ENCODE results near the gene ZNF574. TPM values are rescaled to one million over a fixed set of nuclear protein-coding genes. Genes with fewer than 3 reads are reported as not detected.

The ZNF574 gene
- total RNA-seq, 1 experiment from 2014 or later: 24.6 TPM

GRCh38 chr19:42129399-42130253, 53.7 kb downstream of the ZNF574 start:
- RAD21 ChIA-PET (ENCODE audit: low non-redundant PET in 1 of 2, low total read pairs in 2 of 2, uncharacterized antibody in 2 of 2, unreplicated experiment in 2 of 2): no interaction called here
- Histone ChIP-seq H3K9ac (ENCODE audit: low read length) (no peak overlapping the region), H3K27me3 (ENCODE audit: insufficient read depth, low read length) (no peaks in the 10 kb centered on the region), H3K27ac (ENCODE audit: low read depth, low read length) (no peak overlapping the region), H3K4me3 (replicated peaks in 1 of 2; ENCODE audit: low read depth in 1 of 2, low read length in 2 of 2) (no peak overlapping the region), H3K79me2 (ENCODE audit: insufficient read depth, low read length) (no peaks in the 10 kb centered on the region), H2AFZ (ENCODE audit: low read depth, low read length, poor library complexity, severe bottlenecking) (no peak overlapping the region), H3K4me2 (ENCODE audit: low read length) (no peak overlapping the region), H3K36me3 (ENCODE audit: control insufficient read depth in 1 of 2, insufficient read depth in 2 of 2, low read length in 2 of 2) (no peaks in the 10 kb centered on the region), H4K20me1 (ENCODE audit: insufficient read depth) (no peaks in the 10 kb centered on the region), H3K9me2 (ENCODE audit: insufficient read depth) (no peaks in the 10 kb centered on the region), H3K9me3 (ENCODE audit: control insufficient read depth in 1 of 2, insufficient read depth in 1 of 2, low read depth in 1 of 2, low read length in 2 of 2) (no peaks in the 10 kb centered on the region), H3K4me1 (ENCODE audit: control insufficient read depth in 1 of 2, insufficient read depth in 2 of 2, low read length in 2 of 2) (peaks cover 2 to 9% of the 10 kb centered on the region in 2 experiments; a peak in 2 of 4 replicates)
- BruUV-seq (replicated peaks): no TSS peak
- ATAC-seq (no peak), DNase-seq (ENCODE audit: low read depth, low spot score) (no peak)
- intact Hi-C loops (cut with micrococcal nuclease): no loop called here
- CTCF ChIA-PET: no interaction called here
- POLR2A ChIA-PET: no interaction called here
- TF ChIP-seq ZBTB33 (IDR thresholded peaks at IDR 0.05; ENCODE audit: extremely low read depth, insufficient replicate concordance, low read length) (no peak), RAD21 (IDR thresholded peaks at IDR 0.05; ENCODE audit: low read depth) (no peak)

GRCh38 chr19:42130254-42130573, 54.2 kb downstream of the ZNF574 start:
- POLR2A ChIA-PET: no interaction called here
- no peaks in the 10 kb centered on the region for H3K9me3 ChIP-seq (ENCODE audit: control insufficient read depth in 1 of 2, insufficient read depth in 1 of 2, low read depth in 1 of 2, low read length in 2 of 2)
- H3K79me2 ChIP-seq (ENCODE audit: insufficient read depth, low read length): no peaks in the 10 kb centered on the region
- no peak overlapping the region for H3K4me3 ChIP-seq (replicated peaks in 1 of 2; ENCODE audit: low read depth in 1 of 2, low read length in 2 of 2)
- CTCF ChIA-PET: no interaction called here
- RAD21 ChIA-PET (ENCODE audit: low non-redundant PET in 1 of 2, low total read pairs in 2 of 2, uncharacterized antibody in 2 of 2, unreplicated experiment in 2 of 2): no interaction called here
- H3K27ac ChIP-seq (ENCODE audit: low read depth, low read length): no peak overlapping the region
- BruUV-seq (replicated peaks): no TSS peak
- no peaks in the 10 kb centered on the region for H3K36me3 ChIP-seq (ENCODE audit: control insufficient read depth in 1 of 2, insufficient read depth in 2 of 2, low read length in 2 of 2)
- no peak overlapping the region for H3K9ac ChIP-seq (ENCODE audit: low read length)
- no peaks in the 10 kb centered on the region for H3K27me3 ChIP-seq (ENCODE audit: insufficient read depth, low read length)
- no peaks in the 10 kb centered on the region for H3K9me2 ChIP-seq (ENCODE audit: insufficient read depth)
- intact Hi-C loops (cut with micrococcal nuclease): no loop called here
- no peak overlapping the region for H3K4me2 ChIP-seq (ENCODE audit: low read length)
- no peak overlapping the region for H2AFZ ChIP-seq (ENCODE audit: low read depth, low read length, poor library complexity, severe bottlenecking)
- DNase-seq (ENCODE audit: low read depth, low spot score) (no peak), ATAC-seq (no peak)
- no peaks in the 10 kb centered on the region for H4K20me1 ChIP-seq (ENCODE audit: insufficient read depth)
- peaks cover 2 to 9% of the 10 kb centered on the region in 2 experiments; a peak in 2 of 4 replicates for H3K4me1 ChIP-seq (ENCODE audit: control insufficient read depth in 1 of 2, insufficient read depth in 2 of 2, low read length in 2 of 2)
- no peak for TF ChIP-seq ZFX (IDR thresholded peaks at IDR 0.05)
- TF ChIP-seq RAD21 (IDR thresholded peaks at IDR 0.05; ENCODE audit: low read depth): no peak
- TF ChIP-seq ATF3 (IDR thresholded peaks at IDR 0.05): no peak
- no peak for TF ChIP-seq SRF (IDR thresholded peaks at IDR 0.05; ENCODE audit: low read depth)
- TF ChIP-seq CBX3 (IDR thresholded peaks at IDR 0.05; ENCODE audit: low read depth): no peak
- TF ChIP-seq JUND (IDR thresholded peaks at IDR 0.05): no peak
- no peak for TF ChIP-seq TCF7L2 (IDR thresholded peaks at IDR 0.05; ENCODE audit: borderline replicate concordance, extremely low read depth, insufficient read depth, insufficient read length)
- TF ChIP-seq POLR2A (IDR thresholded peaks at IDR 0.05; ENCODE audit: borderline replicate concordance, extremely low read depth, insufficient read depth, insufficient read length): no peak
- TF ChIP-seq REST (IDR thresholded peaks at IDR 0.05; ENCODE audit: low read depth): no peak
- TF ChIP-seq ZNF274 (IDR thresholded peaks at IDR 0.05; ENCODE audit: low read depth, low read length): no peak
- no peak for TF ChIP-seq FOSL1 (IDR thresholded peaks at IDR 0.05; ENCODE audit: low read depth)
- TF ChIP-seq CEBPB (IDR thresholded peaks at IDR 0.05; ENCODE audit: low read depth): no peak

Data from HCT116 (cell line).